Colonic mucosa (tissue), 4 donors: ENCODE data around the gene LMBR1. TPM values are rescaled to one million over a fixed set of nuclear protein-coding genes. Genes with fewer than 3 reads are reported as not detected.
A peak's percentile ranks its signal among the peaks of the same experiment; 100 is the strongest.
"Not testable (repeated sequence)": the region's sequence is repeated elsewhere in the genome, so short reads cannot be mapped to it uniquely, and the experiment has no call there.

Experiments used
- DNase-seq: peaks from one replicate; pipeline ENCODE4 v3.0.0-alpha.2; 2020
- H3K27ac ChIP-seq: fragments of 200-600 bp; one replicate; pipeline ENCODE4 v1.8.0; 2021
- H3K27me3 ChIP-seq: fragments of 200-600 bp; one replicate; pipeline ENCODE4 v1.8.0; 2021
- H3K36me3 ChIP-seq: fragments of 200-600 bp; one replicate; pipeline ENCODE4 v1.8.0; 2021
- H3K4me1 ChIP-seq: fragments of 200-600 bp; one replicate; pipeline ENCODE4 v1.8.0; 2021; ENCODE audit warnings: mild to moderate bottlenecking
- H3K4me3 ChIP-seq: fragments of 200-600 bp; one replicate; pipeline ENCODE4 v1.8.0; 2021
- H3K9ac ChIP-seq, 2 donors: one replicate each; pipeline ENCODE4 v1.7.0; 2013; ENCODE audit warnings: control low read depth in 2 of 2, low read depth in 2 of 2, low read length in 2 of 2
- H3K9me3 ChIP-seq: fragments of 200-600 bp; one replicate; pipeline ENCODE4 v1.8.0; 2021
- CTCF ChIP-seq: fragments of 200-600 bp; IDR thresholded peaks from one replicate; pipeline ENCODE4 v1.8.0; 2022; ENCODE audit warnings: antibody characterized with exemption, mild to moderate bottlenecking
- intact Hi-C: fragments of 100-400 bp; cut with DNase I; formaldehyde crosslinking; loops from one replicate; pipeline ENCODE4 v1.14.1; 2022
- total RNA-seq, 2 donors: library from RNA; stranded (reverse); fragmentation: NEBNext Ultra II Directional in 1 of 2; extraction: Animal tissue kit (Norgen Biotek cat#: 25700) in 1 of 2; gene quantifications; one replicate each; pipeline ENCODE4 v1.2.1, GENCODE V29; 2021
- donor health status: healthy.
- donor health status: DM: no; HTN: no; CAD: no.
- donor health status: DM: no; HTN: no; CAD: no.

LMBR1 gene
- total RNA-seq, 2 donors from 2014 or later, result 41.4 to 42.0 TPM

GRCh38 chr7:156650042-156650441 lies 242.9 kb downstream of the LMBR1 start:
- DNase-seq, result peak; percentile 45
- intact Hi-C loops, result no loop called here
- Histone ChIP-seq H3K4me1 (no peaks in the 10 kb centered on the region), H3K27ac (no peak overlapping the region), H3K36me3 (no peaks in the 10 kb centered on the region), H3K9ac (no peak overlapping the region), H3K4me3 (no peak overlapping the region), H3K27me3 (no peaks in the 10 kb centered on the region), H3K9me3 (no peaks in the 10 kb centered on the region)
- TF ChIP-seq CTCF, result peak; percentile 29

GRCh38 chr7:156647330-156647729 lies 245.7 kb downstream of the LMBR1 start:
- DNase-seq, H3K36me3 ChIP-seq, H3K9ac ChIP-seq, H3K27me3 ChIP-seq, H3K4me1 ChIP-seq, H3K27ac ChIP-seq, H3K9me3 ChIP-seq, H3K4me3 ChIP-seq: not testable (repeated sequence)
- intact Hi-C loops, result loop anchor here (10.0 kb wide), 1 partner anchor 117 kb away; no protein-coding TSS in a partner anchor

- no peak for TF ChIP-seq CTCF
- Histone ChIP-seq H3K27me3 (no peaks in the 10 kb centered on the region), H3K4me3 (no peak overlapping the region), H3K36me3 (no peaks in the 10 kb centered on the region), H3K4me1 (peaks cover 3% of the 10 kb centered on the region), H3K9me3 (no peaks in the 10 kb centered on the region), H3K9ac (no peak overlapping the region), H3K27ac (no peak overlapping the region)
- DNase-seq, result no peak
- intact Hi-C loops, result loop anchor here (10.0 kb wide), 1 partner anchor 122 kb away; no protein-coding TSS in a partner anchor
Observed at GRCh38 chr7:156642306-156643045, 250.5 kb downstream of the LMBR1 start.

DNA sequence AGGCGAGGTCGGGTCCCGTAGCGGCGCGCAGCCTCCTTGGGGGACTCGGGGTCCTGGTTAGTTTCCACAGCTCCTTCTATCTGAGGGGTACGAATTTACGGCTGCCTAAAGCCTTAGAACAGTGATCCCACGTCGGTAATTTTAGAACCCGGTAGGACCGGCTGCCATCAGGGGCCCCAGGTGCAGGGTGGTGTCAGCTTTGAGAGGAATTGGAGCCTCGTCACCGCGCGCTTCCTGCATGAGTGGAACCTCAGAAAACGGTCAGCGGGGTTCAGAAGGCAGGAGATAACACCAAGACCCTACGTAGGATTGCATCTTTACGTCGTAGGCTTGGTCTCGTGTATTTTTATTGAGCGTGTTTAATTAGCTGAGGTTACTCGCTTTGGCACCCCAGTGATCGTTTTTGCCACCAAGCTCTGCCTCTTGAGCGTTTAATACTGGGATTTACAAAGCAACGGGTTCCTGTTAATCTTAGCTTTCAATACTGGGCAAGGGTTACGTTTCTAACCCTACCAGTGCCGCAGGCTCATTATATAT lies 252.0 kb downstream of the LMBR1 start:
- TF ChIP-seq CTCF, result no peak
- H3K4me3 ChIP-seq, result peak overlapping the region; percentile 79
- H3K27me3 ChIP-seq, result no peaks in the 10 kb centered on the region
- H3K27ac ChIP-seq, result peak overlapping the region; percentile 80
- peaks cover 3% of the 10 kb centered on the region for H3K4me1 ChIP-seq
- intact Hi-C loops, result loop anchor here (10.0 kb wide), 1 partner anchor 124 kb away; no protein-coding TSS in a partner anchor
- H3K9me3 ChIP-seq, result no peaks in the 10 kb centered on the region
- peak; percentile 53 for DNase-seq
- peak overlapping the region; percentile 78 to 82 for H3K9ac ChIP-seq
- H3K36me3 ChIP-seq, result no peaks in the 10 kb centered on the region

DNA sequence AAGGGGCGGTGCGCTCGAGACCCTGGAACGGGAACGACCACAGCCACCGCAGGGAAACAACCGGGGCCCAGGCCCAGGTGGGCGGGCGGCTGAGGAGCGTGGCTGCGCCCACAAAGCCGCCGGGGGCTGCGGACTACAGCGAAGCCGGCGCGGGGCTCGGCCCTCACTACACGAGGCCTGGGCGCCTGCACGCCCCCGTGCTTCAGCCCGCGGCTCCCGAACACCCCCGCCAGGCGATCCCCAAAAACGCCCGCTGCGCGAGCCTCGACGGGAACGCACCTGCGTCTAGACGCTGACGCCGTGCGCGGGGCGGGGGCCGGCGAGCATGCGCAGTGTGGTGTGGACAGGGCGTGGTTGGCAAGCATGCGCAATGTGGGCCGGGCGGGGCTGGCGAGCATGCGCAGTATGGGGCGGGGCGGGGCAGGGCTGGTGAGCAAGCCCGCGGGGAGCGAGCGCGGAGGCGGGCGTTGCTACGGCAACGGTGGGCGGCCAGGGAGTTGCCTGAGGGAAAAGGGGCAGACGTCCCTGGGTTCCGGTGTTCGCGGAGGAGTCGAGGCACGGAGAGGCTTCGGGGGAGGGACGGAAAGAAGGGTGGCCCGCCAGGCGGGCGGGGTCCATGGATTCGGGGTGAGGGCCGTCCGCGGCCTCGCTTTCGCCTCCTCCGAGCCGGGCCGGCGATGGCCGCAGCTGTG lies 252.6 kb downstream of the LMBR1 start, which contains the start of gene RNF32:
Gene RNF32 (plus strand): TSS at position 518 of the 692 bp plus-strand sequence. CDS start 3,104 bp downstream, outside the sequence.
- Histone ChIP-seq H3K9me3 (no peaks in the 10 kb centered on the region), H3K4me3 (peak within 1 kb of the TSS; percentile 79), H3K27ac (peak within 1 kb of the TSS; percentile 80), H3K27me3 (no peaks in the 10 kb centered on the region), H3K36me3 (no peaks in the 10 kb centered on the region), H3K9ac (peak within 1 kb of the TSS; percentile 78 to 82), H3K4me1 (peaks cover 3% of the 10 kb centered on the region)
- intact Hi-C loops, result loop anchor here (10.0 kb wide), 1 partner anchor 124 kb away; no protein-coding TSS in a partner anchor
- TF ChIP-seq CTCF, result no peak
- peak; percentile 96 for DNase-seq
